ENCODE measurements around the gene SLU7.

SLU7 gene

GRCh38 chr5:160384681-160385080 is 34.2 kb downstream of the SLU7 start:
- no peak overlapping the region for H3K9ac ChIP-seq (ENCODE audit: low read depth in 1 of 2, low read length in 2 of 2)
- H3K36me3 ChIP-seq (ENCODE audit: control insufficient read depth in 2 of 2, insufficient read depth in 2 of 2, low read length in 2 of 2) = no peaks in the 10 kb centered on the region
- no peak overlapping the region for H3K27ac ChIP-seq (ENCODE audit: low read depth in 2 of 2, low read length in 2 of 2)
- H3K4me1 ChIP-seq (ENCODE audit: control insufficient read depth in 2 of 2, insufficient read depth in 2 of 2, low read length in 2 of 2) = no peaks in the 10 kb centered on the region
- H3K4me3 ChIP-seq (ENCODE audit: low read length in 2 of 2) = no peak overlapping the region
- no peaks in the 10 kb centered on the region for H3K9me3 ChIP-seq (ENCODE audit: control insufficient read depth in 2 of 2, low read length in 2 of 2)
- H3K27me3 ChIP-seq (ENCODE audit: control insufficient read depth in 2 of 2, insufficient read depth in 2 of 2, low read length in 2 of 2) = no peaks in the 10 kb centered on the region

DNA sequence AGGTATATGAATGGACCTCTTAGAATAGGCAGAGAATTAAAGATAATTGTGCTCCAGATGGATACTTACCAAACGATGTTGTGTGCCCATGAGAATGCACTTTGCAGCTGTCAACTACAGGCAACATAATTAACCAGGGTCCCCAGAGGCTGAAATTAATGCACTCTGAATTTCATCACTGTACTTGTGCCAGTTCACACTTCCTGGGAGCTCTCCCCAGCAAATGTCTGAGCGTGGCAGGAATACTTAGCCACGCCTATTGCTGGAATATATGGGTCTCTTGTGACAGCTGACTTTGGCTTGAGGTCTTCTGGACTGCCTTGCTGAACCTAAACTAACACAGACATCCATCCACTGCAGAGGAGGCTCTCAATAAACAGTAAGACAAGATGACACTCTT is 36.5 kb downstream of the SLU7 start:
- Histone ChIP-seq H3K4me3 (ENCODE audit: low read length in 2 of 2) (no peak overlapping the region), H3K9ac (ENCODE audit: low read depth in 1 of 2, low read length in 2 of 2) (no peak overlapping the region), H3K9me3 (ENCODE audit: control insufficient read depth in 2 of 2, low read length in 2 of 2) (no peaks in the 10 kb centered on the region), H3K27ac (ENCODE audit: low read depth in 2 of 2, low read length in 2 of 2) (no peak overlapping the region), H3K36me3 (ENCODE audit: control insufficient read depth in 2 of 2, insufficient read depth in 2 of 2, low read length in 2 of 2) (no peaks in the 10 kb centered on the region), H3K4me1 (ENCODE audit: control insufficient read depth in 2 of 2, insufficient read depth in 2 of 2, low read length in 2 of 2) (no peaks in the 10 kb centered on the region), H3K27me3 (ENCODE audit: control insufficient read depth in 2 of 2, insufficient read depth in 2 of 2, low read length in 2 of 2) (no peaks in the 10 kb centered on the region)

DNA sequence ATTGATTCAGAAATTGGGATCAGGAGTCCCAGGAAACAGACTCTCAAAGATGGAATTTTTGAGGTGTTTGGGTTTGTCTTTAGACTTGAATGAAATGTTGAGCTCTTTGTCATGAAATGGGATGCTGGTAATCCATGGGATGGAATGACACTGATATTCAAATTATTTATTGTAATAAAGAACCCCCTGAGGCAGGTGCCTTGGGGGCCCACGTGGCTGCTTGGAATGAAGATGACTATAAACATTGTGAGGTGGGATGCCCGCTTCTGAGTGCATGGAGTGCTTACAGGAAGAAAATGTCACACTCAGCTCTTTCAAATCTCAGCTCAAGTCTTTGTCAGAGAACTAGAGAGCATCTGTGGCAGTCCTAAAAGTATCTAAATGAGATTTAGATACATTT is 38.8 kb downstream of the SLU7 start:
- Histone ChIP-seq H3K9me3 (ENCODE audit: control insufficient read depth in 2 of 2, low read length in 2 of 2) (no peaks in the 10 kb centered on the region), H3K27me3 (ENCODE audit: control insufficient read depth in 2 of 2, insufficient read depth in 2 of 2, low read length in 2 of 2) (no peaks in the 10 kb centered on the region), H3K4me3 (ENCODE audit: low read length in 2 of 2) (no peak overlapping the region), H3K36me3 (ENCODE audit: control insufficient read depth in 2 of 2, insufficient read depth in 2 of 2, low read length in 2 of 2) (no peaks in the 10 kb centered on the region), H3K4me1 (ENCODE audit: control insufficient read depth in 2 of 2, insufficient read depth in 2 of 2, low read length in 2 of 2) (no peaks in the 10 kb centered on the region), H3K9ac (ENCODE audit: low read depth in 1 of 2, low read length in 2 of 2) (no peak overlapping the region), H3K27ac (ENCODE audit: low read depth in 2 of 2, low read length in 2 of 2) (no peak overlapping the region)

GRCh38 chr5:160379511-160379910 is 39.4 kb downstream of the SLU7 start:
- no peaks in the 10 kb centered on the region for H3K9me3 ChIP-seq (ENCODE audit: control insufficient read depth in 2 of 2, low read length in 2 of 2)
- H3K4me1 ChIP-seq (ENCODE audit: control insufficient read depth in 2 of 2, insufficient read depth in 2 of 2, low read length in 2 of 2) = no peaks in the 10 kb centered on the region
- H3K9ac ChIP-seq (ENCODE audit: low read depth in 1 of 2, low read length in 2 of 2) = no peak overlapping the region
- no peaks in the 10 kb centered on the region for H3K27me3 ChIP-seq (ENCODE audit: control insufficient read depth in 2 of 2, insufficient read depth in 2 of 2, low read length in 2 of 2)
- H3K4me3 ChIP-seq (ENCODE audit: low read length in 2 of 2) = no peak overlapping the region
- H3K27ac ChIP-seq (ENCODE audit: low read depth in 2 of 2, low read length in 2 of 2) = no peak overlapping the region
- H3K36me3 ChIP-seq (ENCODE audit: control insufficient read depth in 2 of 2, insufficient read depth in 2 of 2, low read length in 2 of 2) = no peaks in the 10 kb centered on the region

DNA sequence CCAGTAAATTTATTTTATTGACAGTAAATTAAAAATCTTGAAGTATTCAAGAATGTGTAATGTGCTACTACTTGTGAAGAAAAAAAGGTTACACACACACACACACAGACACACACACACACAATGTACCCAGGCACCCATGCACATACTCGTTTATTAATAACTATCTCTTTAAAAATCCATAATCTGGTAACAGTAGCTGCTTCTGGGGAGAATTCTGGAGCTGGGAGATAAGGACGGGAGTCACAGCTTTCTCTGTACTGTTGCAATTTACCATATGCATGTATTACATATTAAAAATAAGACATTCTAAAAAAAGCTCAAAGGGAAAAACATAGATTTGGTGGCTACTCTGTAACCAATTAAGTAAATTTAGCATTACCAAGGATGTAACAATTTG is 40.6 kb downstream of the SLU7 start:
- Histone ChIP-seq H3K36me3 (ENCODE audit: control insufficient read depth in 2 of 2, insufficient read depth in 2 of 2, low read length in 2 of 2) (no peaks in the 10 kb centered on the region), H3K9ac (ENCODE audit: low read depth in 1 of 2, low read length in 2 of 2) (no peak overlapping the region), H3K27me3 (ENCODE audit: control insufficient read depth in 2 of 2, insufficient read depth in 2 of 2, low read length in 2 of 2) (no peaks in the 10 kb centered on the region), H3K9me3 (ENCODE audit: control insufficient read depth in 2 of 2, low read length in 2 of 2) (no peaks in the 10 kb centered on the region), H3K27ac (ENCODE audit: low read depth in 2 of 2, low read length in 2 of 2) (no peak overlapping the region), H3K4me3 (ENCODE audit: low read length in 2 of 2) (no peak overlapping the region), H3K4me1 (ENCODE audit: control insufficient read depth in 2 of 2, insufficient read depth in 2 of 2, low read length in 2 of 2) (no peaks in the 10 kb centered on the region)

DNA sequence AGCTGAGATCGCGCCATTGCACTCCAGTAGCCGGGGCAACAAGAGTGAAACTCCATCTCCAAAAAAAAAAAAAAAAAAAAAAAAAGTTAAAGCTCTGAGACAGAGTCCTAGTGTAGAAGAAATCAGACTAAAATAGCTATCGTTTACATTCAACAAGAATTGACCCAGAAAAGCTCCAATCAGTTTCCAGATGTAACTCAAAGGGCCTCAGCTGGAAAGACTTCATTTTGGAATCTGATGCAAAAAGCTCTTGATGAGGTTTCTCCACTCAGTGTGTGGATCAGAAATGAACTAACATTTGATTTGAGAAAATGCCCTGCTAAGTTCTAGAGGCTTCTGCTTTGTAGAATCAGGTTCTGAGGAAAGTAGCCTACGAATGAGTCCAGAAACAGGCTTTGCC is 41.2 kb downstream of the SLU7 start:
- H3K4me1 ChIP-seq (ENCODE audit: control insufficient read depth in 2 of 2, insufficient read depth in 2 of 2, low read length in 2 of 2) = no peaks in the 10 kb centered on the region
- H3K27ac ChIP-seq (ENCODE audit: low read depth in 2 of 2, low read length in 2 of 2) = no peak overlapping the region
- H3K27me3 ChIP-seq (ENCODE audit: control insufficient read depth in 2 of 2, insufficient read depth in 2 of 2, low read length in 2 of 2) = no peaks in the 10 kb centered on the region
- no peak overlapping the region for H3K4me3 ChIP-seq (ENCODE audit: low read length in 2 of 2)
- no peaks in the 10 kb centered on the region for H3K9me3 ChIP-seq (ENCODE audit: control insufficient read depth in 2 of 2, low read length in 2 of 2)
- no peaks in the 10 kb centered on the region for H3K36me3 ChIP-seq (ENCODE audit: control insufficient read depth in 2 of 2, insufficient read depth in 2 of 2, low read length in 2 of 2)
- H3K9ac ChIP-seq (ENCODE audit: low read depth in 1 of 2, low read length in 2 of 2) = no peak overlapping the region

- Histone ChIP-seq H3K4me1 (ENCODE audit: control insufficient read depth in 2 of 2, insufficient read depth in 2 of 2, low read length in 2 of 2) (no peaks in the 10 kb centered on the region), H3K4me3 (ENCODE audit: low read length in 2 of 2) (no peak overlapping the region), H3K9me3 (ENCODE audit: control insufficient read depth in 2 of 2, low read length in 2 of 2) (no peaks in the 10 kb centered on the region), H3K27me3 (ENCODE audit: control insufficient read depth in 2 of 2, insufficient read depth in 2 of 2, low read length in 2 of 2) (no peaks in the 10 kb centered on the region), H3K27ac (ENCODE audit: low read depth in 2 of 2, low read length in 2 of 2) (no peak overlapping the region), H3K9ac (ENCODE audit: low read depth in 1 of 2, low read length in 2 of 2) (no peak overlapping the region), H3K36me3 (ENCODE audit: control insufficient read depth in 2 of 2, insufficient read depth in 2 of 2, low read length in 2 of 2) (no peaks in the 10 kb centered on the region)
Measured at GRCh38 chr5:160376416-160376815, 42.5 kb downstream of the SLU7 start.

GRCh38 chr5:160375701-160376100 is 43.2 kb downstream of the SLU7 start:
- Histone ChIP-seq H3K9ac (ENCODE audit: low read depth in 1 of 2, low read length in 2 of 2) (no peak overlapping the region), H3K4me3 (ENCODE audit: low read length in 2 of 2) (no peak overlapping the region), H3K4me1 (ENCODE audit: control insufficient read depth in 2 of 2, insufficient read depth in 2 of 2, low read length in 2 of 2) (no peaks in the 10 kb centered on the region), H3K27ac (ENCODE audit: low read depth in 2 of 2, low read length in 2 of 2) (no peak overlapping the region), H3K27me3 (ENCODE audit: control insufficient read depth in 2 of 2, insufficient read depth in 2 of 2, low read length in 2 of 2) (no peaks in the 10 kb centered on the region), H3K36me3 (ENCODE audit: control insufficient read depth in 2 of 2, insufficient read depth in 2 of 2, low read length in 2 of 2) (no peaks in the 10 kb centered on the region), H3K9me3 (ENCODE audit: control insufficient read depth in 2 of 2, low read length in 2 of 2) (no peaks in the 10 kb centered on the region)

- Histone ChIP-seq H3K9me3 (ENCODE audit: control insufficient read depth in 2 of 2, low read length in 2 of 2) (no peaks in the 10 kb centered on the region), H3K27ac (ENCODE audit: low read depth in 2 of 2, low read length in 2 of 2) (no peak overlapping the region), H3K4me1 (ENCODE audit: control insufficient read depth in 2 of 2, insufficient read depth in 2 of 2, low read length in 2 of 2) (peaks cover 0 to under 1% of the 10 kb centered on the region in 2 donors), H3K36me3 (ENCODE audit: control insufficient read depth in 2 of 2, insufficient read depth in 2 of 2, low read length in 2 of 2) (no peaks in the 10 kb centered on the region), H3K9ac (ENCODE audit: low read depth in 1 of 2, low read length in 2 of 2) (no peak overlapping the region), H3K27me3 (ENCODE audit: control insufficient read depth in 2 of 2, insufficient read depth in 2 of 2, low read length in 2 of 2) (no peaks in the 10 kb centered on the region), H3K4me3 (ENCODE audit: low read length in 2 of 2) (no peak overlapping the region)
Measured at GRCh38 chr5:160375166-160375565, 43.7 kb downstream of the SLU7 start.

GRCh38 chr5:160371294-160371693 is 47.6 kb downstream of the SLU7 start:
- Histone ChIP-seq H3K4me3 (ENCODE audit: low read length in 2 of 2) (no peak overlapping the region), H3K27ac (ENCODE audit: low read depth in 2 of 2, low read length in 2 of 2) (no peak overlapping the region), H3K4me1 (ENCODE audit: control insufficient read depth in 2 of 2, insufficient read depth in 2 of 2, low read length in 2 of 2) (peaks cover 0 to 3% of the 10 kb centered on the region in 2 donors), H3K36me3 (ENCODE audit: control insufficient read depth in 2 of 2, insufficient read depth in 2 of 2, low read length in 2 of 2) (no peaks in the 10 kb centered on the region), H3K9me3 (ENCODE audit: control insufficient read depth in 2 of 2, low read length in 2 of 2) (no peaks in the 10 kb centered on the region), H3K9ac (ENCODE audit: low read depth in 1 of 2, low read length in 2 of 2) (no peak overlapping the region), H3K27me3 (ENCODE audit: control insufficient read depth in 2 of 2, insufficient read depth in 2 of 2, low read length in 2 of 2) (no peaks in the 10 kb centered on the region)

- peak overlapping the region; percentile 61 to 75 for H3K4me3 ChIP-seq (ENCODE audit: low read length in 2 of 2)
- no peaks in the 10 kb centered on the region for H3K9me3 ChIP-seq (ENCODE audit: control insufficient read depth in 2 of 2, low read length in 2 of 2)
- no peaks in the 10 kb centered on the region for H3K36me3 ChIP-seq (ENCODE audit: control insufficient read depth in 2 of 2, insufficient read depth in 2 of 2, low read length in 2 of 2)
- H3K27me3 ChIP-seq (ENCODE audit: control insufficient read depth in 2 of 2, insufficient read depth in 2 of 2, low read length in 2 of 2) = no peaks in the 10 kb centered on the region
- no peak overlapping the region for H3K9ac ChIP-seq (ENCODE audit: low read depth in 1 of 2, low read length in 2 of 2)
- H3K4me1 ChIP-seq (ENCODE audit: control insufficient read depth in 2 of 2, insufficient read depth in 2 of 2, low read length in 2 of 2) = peaks cover 0 to 3% of the 10 kb centered on the region in 2 donors
- no peak overlapping the region for H3K27ac ChIP-seq (ENCODE audit: low read depth in 2 of 2, low read length in 2 of 2)
Measured at GRCh38 chr5:160370713-160371034, 48.2 kb downstream of the SLU7 start.
